Neural cell (in vitro differentiated cells): ENCODE data around the gene BICRA.

Experiments used
- EP300 ChIP-seq: fragments of 450-650 bp; conservative IDR thresholded peaks from 2 replicates; pipeline ENCODE4 v1.6.1; 2014; ENCODE audit warnings: antibody characterized with exemption, mild to moderate bottlenecking, moderate library complexity; ENCODE audit not compliant: poor library complexity, severe bottlenecking
- EZH2 ChIP-seq: fragments of 200-600, 300-800 bp; shearing (Covaris generic), sonication (generic); IDR thresholded peaks from 2 replicates; pipeline ENCODE4 v1.6.1; 2014; ENCODE audit warnings: antibody characterized with exemption, low read length, borderline replicate concordance, mild to moderate bottlenecking; ENCODE audit not compliant: insufficient read depth, poor library complexity, severe bottlenecking
- MXI1 ChIP-seq: fragments of 450-650 bp; conservative IDR thresholded peaks from 2 replicates; pipeline ENCODE4 v1.6.1; 2014; ENCODE audit warnings: antibody characterized with exemption, mild to moderate bottlenecking; ENCODE audit not compliant: poor library complexity, severe bottlenecking
- POLR2AphosphoS5 ChIP-seq: IDR thresholded peaks from 2 replicates; pipeline ENCODE4 v1.6.1; 2012
- RAD21 ChIP-seq: fragments of 450-650 bp; conservative IDR thresholded peaks from 2 replicates; pipeline ENCODE4 v1.6.1; 2014; ENCODE audit warnings: antibody characterized with exemption, mild to moderate bottlenecking, moderate library complexity
- SMC3 ChIP-seq: fragments of 450-650 bp; conservative IDR thresholded peaks from 2 replicates; pipeline ENCODE4 v1.6.1; 2014; ENCODE audit warnings: antibody characterized with exemption, mild to moderate bottlenecking, moderate library complexity; ENCODE audit not compliant: poor library complexity
- TAF1 ChIP-seq: IDR thresholded peaks from 2 replicates; pipeline ENCODE4 v1.6.1; 2012; ENCODE audit warnings: low read depth
- TF ChIP-seq, protein P1 (sequence below): fragments of 450-650 bp; IDR thresholded peaks from 2 replicates; pipeline ENCODE4 v1.5.1; 2014; ENCODE audit warnings: antibody characterized with exemption, mild to moderate bottlenecking, moderate library complexity; ENCODE audit not compliant: poor library complexity, severe bottlenecking
- TF ChIP-seq, protein P2 (sequence below): IDR thresholded peaks from 2 replicates; pipeline ENCODE4 v1.6.1; 2012; ENCODE audit warnings: borderline replicate concordance

DNA sequence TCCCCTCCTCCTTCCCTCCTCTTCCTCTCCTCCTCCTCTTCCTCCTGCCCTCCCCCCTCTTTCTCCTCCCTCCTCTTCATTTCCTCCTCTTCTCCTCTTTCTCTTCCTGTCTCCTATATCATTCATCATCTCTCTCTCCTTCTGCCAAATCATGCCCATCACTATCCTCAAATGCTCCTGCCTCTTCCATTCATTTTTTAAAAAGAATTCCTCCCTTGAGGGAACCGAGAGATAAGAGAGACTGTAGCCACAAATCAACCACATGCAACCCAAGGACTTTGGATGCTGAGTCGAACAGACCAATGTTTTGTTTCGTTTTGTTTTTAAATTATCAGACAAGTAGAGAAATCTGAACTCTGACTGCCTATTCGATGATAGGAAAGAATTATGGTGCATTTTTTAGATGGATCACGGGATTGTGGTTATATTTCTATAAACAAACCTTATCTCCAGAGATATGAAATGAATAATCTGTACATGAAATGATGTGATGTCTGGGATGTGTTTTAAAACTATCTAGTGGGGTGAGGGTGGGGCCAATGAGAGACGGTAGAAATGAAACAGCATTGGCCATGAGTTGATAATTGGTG lies 26.5 kb upstream of the BICRA start:
- TF ChIP-seq, protein P1, sequence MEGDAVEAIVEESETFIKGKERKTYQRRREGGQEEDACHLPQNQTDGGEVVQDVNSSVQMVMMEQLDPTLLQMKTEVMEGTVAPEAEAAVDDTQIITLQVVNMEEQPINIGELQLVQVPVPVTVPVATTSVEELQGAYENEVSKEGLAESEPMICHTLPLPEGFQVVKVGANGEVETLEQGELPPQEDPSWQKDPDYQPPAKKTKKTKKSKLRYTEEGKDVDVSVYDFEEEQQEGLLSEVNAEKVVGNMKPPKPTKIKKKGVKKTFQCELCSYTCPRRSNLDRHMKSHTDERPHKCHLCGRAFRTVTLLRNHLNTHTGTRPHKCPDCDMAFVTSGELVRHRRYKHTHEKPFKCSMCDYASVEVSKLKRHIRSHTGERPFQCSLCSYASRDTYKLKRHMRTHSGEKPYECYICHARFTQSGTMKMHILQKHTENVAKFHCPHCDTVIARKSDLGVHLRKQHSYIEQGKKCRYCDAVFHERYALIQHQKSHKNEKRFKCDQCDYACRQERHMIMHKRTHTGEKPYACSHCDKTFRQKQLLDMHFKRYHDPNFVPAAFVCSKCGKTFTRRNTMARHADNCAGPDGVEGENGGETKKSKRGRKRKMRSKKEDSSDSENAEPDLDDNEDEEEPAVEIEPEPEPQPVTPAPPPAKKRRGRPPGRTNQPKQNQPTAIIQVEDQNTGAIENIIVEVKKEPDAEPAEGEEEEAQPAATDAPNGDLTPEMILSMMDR = no peak
- TF ChIP-seq EZH2 (no peak), MXI1 (no peak), SMC3 (no peak), POLR2AphosphoS5 (no peak), TAF1 (no peak), EP300 (no peak), RAD21 (no peak)
- TF ChIP-seq, protein P2, sequence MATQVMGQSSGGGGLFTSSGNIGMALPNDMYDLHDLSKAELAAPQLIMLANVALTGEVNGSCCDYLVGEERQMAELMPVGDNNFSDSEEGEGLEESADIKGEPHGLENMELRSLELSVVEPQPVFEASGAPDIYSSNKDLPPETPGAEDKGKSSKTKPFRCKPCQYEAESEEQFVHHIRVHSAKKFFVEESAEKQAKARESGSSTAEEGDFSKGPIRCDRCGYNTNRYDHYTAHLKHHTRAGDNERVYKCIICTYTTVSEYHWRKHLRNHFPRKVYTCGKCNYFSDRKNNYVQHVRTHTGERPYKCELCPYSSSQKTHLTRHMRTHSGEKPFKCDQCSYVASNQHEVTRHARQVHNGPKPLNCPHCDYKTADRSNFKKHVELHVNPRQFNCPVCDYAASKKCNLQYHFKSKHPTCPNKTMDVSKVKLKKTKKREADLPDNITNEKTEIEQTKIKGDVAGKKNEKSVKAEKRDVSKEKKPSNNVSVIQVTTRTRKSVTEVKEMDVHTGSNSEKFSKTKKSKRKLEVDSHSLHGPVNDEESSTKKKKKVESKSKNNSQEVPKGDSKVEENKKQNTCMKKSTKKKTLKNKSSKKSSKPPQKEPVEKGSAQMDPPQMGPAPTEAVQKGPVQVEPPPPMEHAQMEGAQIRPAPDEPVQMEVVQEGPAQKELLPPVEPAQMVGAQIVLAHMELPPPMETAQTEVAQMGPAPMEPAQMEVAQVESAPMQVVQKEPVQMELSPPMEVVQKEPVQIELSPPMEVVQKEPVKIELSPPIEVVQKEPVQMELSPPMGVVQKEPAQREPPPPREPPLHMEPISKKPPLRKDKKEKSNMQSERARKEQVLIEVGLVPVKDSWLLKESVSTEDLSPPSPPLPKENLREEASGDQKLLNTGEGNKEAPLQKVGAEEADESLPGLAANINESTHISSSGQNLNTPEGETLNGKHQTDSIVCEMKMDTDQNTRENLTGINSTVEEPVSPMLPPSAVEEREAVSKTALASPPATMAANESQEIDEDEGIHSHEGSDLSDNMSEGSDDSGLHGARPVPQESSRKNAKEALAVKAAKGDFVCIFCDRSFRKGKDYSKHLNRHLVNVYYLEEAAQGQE = no peak
